B cell (primary cell): ENCODE data around the gene TOP3B. TPM values are rescaled to one million over a fixed set of nuclear protein-coding genes. Genes with fewer than 3 reads are reported as not detected.
A peak's percentile ranks its signal among the peaks of the same experiment; 100 is the strongest.
"Not testable (repeated sequence)": the region's sequence is repeated elsewhere in the genome, so short reads cannot be mapped to it uniquely, and the experiment has no call there.

Experiments
- ATAC-seq: fragments of 200-7000 bp; cut with Tn5 transposase; one replicate; pipeline ENCODE4 v1.10.0; 2021; ENCODE audit warnings: low read depth, mild to moderate bottlenecking, moderate number of reproducible peaks, moderate library complexity
- CTCF ChIA-PET: fragments of 350-600 bp; sonication (Branson Sonifier 250); formaldehyde crosslinking; loops from one replicate; lab custom pipeline; 2021; ENCODE audit warnings: antibody characterized with exemption, inconsistent platforms; lab: Charles Lee
- POLR2A ChIA-PET: fragments of 350-600 bp; sonication (Branson Sonifier 250); formaldehyde crosslinking; loops from one replicate; lab custom pipeline; 2021; ENCODE audit warnings: antibody characterized with exemption; lab: Charles Lee
- DNase-seq: peaks from one replicate; pipeline ENCODE4 v3.0.0; 2013
- H2AFZ ChIP-seq: 2 replicates; pipeline ENCODE4 v1.6.1; 2012; ENCODE audit warnings: mild to moderate bottlenecking, low read depth, low read length; ENCODE audit not compliant: insufficient read depth, poor library complexity, severe bottlenecking
- H3K27ac ChIP-seq, 2 donors: 1 replicate in 1 of 2; 2 replicates in 1 of 2; pipeline ENCODE4 v1.5.1; 2012 to 2013; ENCODE audit warnings: low read length in 2 of 2, mild to moderate bottlenecking in 2 of 2, moderate library complexity in 1 of 2
- H3K27me3 ChIP-seq, 4 experiments: fragments of 200-600 bp in 1 of 4; sonication (generic) in 1 of 4; replicated peaks in 1 of 4; 1 replicate in 2 of 4; 2 replicates in 2 of 4; pipeline versions ENCODE4 v1.6.1 to v1.7.0; 2013 to 2016; ENCODE audit warnings: low read length in 3 of 4, mild to moderate bottlenecking in 2 of 4, mixed read lengths in 1 of 4, moderate library complexity in 1 of 4; ENCODE audit not compliant: insufficient read depth in 4 of 4, control insufficient read depth in 3 of 4; ENCODE audit errors: control extremely low read depth in 1 of 4
- H3K36me3 ChIP-seq, 2 experiments: replicated peaks in 1 of 2; 1 replicate in 1 of 2; 2 replicates in 1 of 2; pipeline versions ENCODE4 v1.6.1 to v1.7.1; 2013; ENCODE audit warnings: low read length in 1 of 2; ENCODE audit not compliant: insufficient read depth in 2 of 2, control insufficient read depth in 1 of 2; ENCODE audit errors: control extremely low read depth in 1 of 2, extremely low read depth in 1 of 2
- H3K4me1 ChIP-seq, 2 donors: fragments of 200-600 bp in 1 of 2; sonication (generic) in 1 of 2; 1 replicate in 1 of 2; 2 replicates in 1 of 2; pipeline versions ENCODE4 v1.5.1 to v1.6.1; 2013 to 2017; ENCODE audit warnings: low read length in 2 of 2; ENCODE audit not compliant: control insufficient read depth in 2 of 2, insufficient read depth in 2 of 2
- H3K4me2 ChIP-seq: replicated peaks from 2 replicates; pipeline ENCODE3; 2012; ENCODE audit warnings: mild to moderate bottlenecking, low read depth, low read length; ENCODE audit not compliant: poor library complexity, severe bottlenecking
- H3K4me3 ChIP-seq, 5 experiments: fragments of 200-600 bp in 1 of 5; sonication (generic) in 1 of 5; 1 replicate in 3 of 5; 2 replicates in 2 of 5; pipeline versions ENCODE4 v1.5.1 to v1.7.0; 2011 to 2016; ENCODE audit warnings: low read length in 4 of 5, mild to moderate bottlenecking in 4 of 5, low read depth in 2 of 5, control low read depth in 1 of 5, moderate library complexity in 1 of 5; ENCODE audit not compliant: insufficient read depth in 1 of 5; ENCODE audit errors: control extremely low read depth in 1 of 5, extremely low read depth in 1 of 5
- H3K79me2 ChIP-seq: fragments of 200-600 bp; sonication (generic); one replicate; pipeline ENCODE4 v1.6.0; 2016; ENCODE audit warnings: low read length; ENCODE audit not compliant: control insufficient read depth, insufficient read depth
- H3K9ac ChIP-seq: fragments of 200-600 bp; sonication (generic); 2 replicates; pipeline ENCODE4 v1.6.1; 2017; ENCODE audit warnings: mild to moderate bottlenecking, low read length, moderate library complexity
- H3K9me3 ChIP-seq, 3 donors: one replicate each; pipeline versions ENCODE4 v1.6.1 to v1.7.1; 2013; ENCODE audit warnings: low read length in 2 of 3; ENCODE audit not compliant: control insufficient read depth in 2 of 3, insufficient read depth in 1 of 3; ENCODE audit errors: control extremely low read depth in 1 of 3
- H4K20me1 ChIP-seq: 2 replicates; pipeline ENCODE4 v1.6.0; 2012; ENCODE audit warnings: mild to moderate bottlenecking, low read length; ENCODE audit not compliant: insufficient read depth, control insufficient read depth, poor library complexity, severe bottlenecking
- H3K27ac Mint-ChIP-seq: one replicate; pipeline ENCODE4 v1.8.0; 2021; ENCODE audit warnings: mixed read lengths
- H3K27me3 Mint-ChIP-seq: one replicate; pipeline ENCODE4 v1.8.0; 2021; ENCODE audit warnings: mixed read lengths
- H3K4me1 Mint-ChIP-seq: one replicate; pipeline ENCODE4 v1.8.0; 2021; ENCODE audit warnings: mixed read lengths
- H3K4me3 Mint-ChIP-seq: one replicate; pipeline ENCODE4 v1.8.0; 2021; ENCODE audit warnings: mixed read lengths
- H3K9me3 Mint-ChIP-seq: one replicate; pipeline ENCODE4 v1.8.0; 2022; ENCODE audit warnings: mixed read lengths; ENCODE audit not compliant: insufficient read depth
- CTCF ChIP-seq: fragments of 200-600 bp; IDR thresholded peaks from one replicate; pipeline ENCODE4 v1.8.0; 2022; ENCODE audit warnings: antibody characterized with exemption, mild to moderate bottlenecking
- EZH2 ChIP-seq: IDR thresholded peaks from 2 replicates; pipeline ENCODE4 v1.6.1; 2012; ENCODE audit warnings: borderline replicate concordance, low read depth, mild to moderate bottlenecking, moderate library complexity, low read length; ENCODE audit not compliant: insufficient read depth, poor library complexity, severe bottlenecking
- WGBS: methylation state at CpG from one replicate; pipeline ENCODE4 v1.1.5; 2013; ENCODE audit warnings: missing lambda C conversion rate; ENCODE audit not compliant: insufficient coverage; 5-methylcytosine and 5-hydroxymethylcytosine counted together
- intact Hi-C: fragments of 100-400 bp; cut with micrococcal nuclease; formaldehyde crosslinking; loops from one replicate; pipeline ENCODE4 v1.10.0; 2022
- polyA plus RNA-seq: library from polyadenylated mRNA; depleted of rRNA; stranded (reverse); fragments of >200 nt; gene quantifications from 2 replicates; pipeline ENCODE4 v1.2.3, GENCODE V29; 2012
- total RNA-seq, 2 donors: library from RNA; stranded (reverse); fragments of 120-200 nt in 1 of 2; gene quantifications; 1 replicate in 1 of 2; 2 replicates in 1 of 2; pipeline versions ENCODE4 v1.2.3 to v1.2.4, GENCODE V29; 2013 to 2022

Gene TOP3B
- total and polyA plus RNA-seq, 2 donors (not counting 1 experiment from before 2014, with no cell fraction given): 77.1 to 105 TPM

GRCh38 chr22:21940521-21940920 is 42.1 kb downstream of the TOP3B start:
- Histone ChIP-seq H2AFZ (no peak overlapping the region), H3K27ac (no peak overlapping the region), H3K9ac (no peak overlapping the region), H3K4me1 (peaks cover 39 to 49% of the 10 kb centered on the region in 2 donors), H3K27me3 (no peaks in the 10 kb centered on the region), H3K36me3 (peaks cover 0 to 15% of the 10 kb centered on the region in 2 experiments), H3K9me3 (no peaks in the 10 kb centered on the region), H3K4me2 (no peak overlapping the region), H4K20me1 (no peaks in the 10 kb centered on the region), H3K4me3 (no peak overlapping the region), H3K79me2 (no peaks in the 10 kb centered on the region)
- POLR2A ChIA-PET: no interaction called here
- intact Hi-C loops: no loop called here
- no peak for DNase-seq
- no peak for TF ChIP-seq EZH2
- no peak for TF ChIP-seq CTCF
- no peak for ATAC-seq
- H3K4me1 Mint-ChIP-seq: peaks cover 48% of the 10 kb centered on the region
- no peaks in the 10 kb centered on the region for H3K9me3 Mint-ChIP-seq
- no peaks in the 10 kb centered on the region for H3K27me3 Mint-ChIP-seq
- CTCF ChIA-PET: interaction anchor here (0.7 to 7.0 kb wide), 5 partner anchors 11 to 229 kb away, joined by 3 to 116 read pairs (median 4); partner anchors contain the start of gene PPM1F
- WGBS: 51% methylated on average over 3 of the region's 3 CpGs
- H3K27ac Mint-ChIP-seq: no peak overlapping the region
- no peak overlapping the region for H3K4me3 Mint-ChIP-seq

GRCh38 chr22:21939935-21940334 is 42.7 kb downstream of the TOP3B start:
- whole genome bisulfite sequencing: 100% methylated on average over 3 of the region's 5 CpGs
- ChIA-PET POLR2A (interaction anchor here (0.6 kb wide), 1 partner anchor 1056 kb away, joined by 4 read pairs; no protein-coding TSS in a partner anchor), CTCF (interaction anchor here (1.1 to 7.0 kb wide), 4 partner anchors 11 to 228 kb away, joined by 3 to 116 read pairs (median 28); partner anchors contain the start of gene PPM1F)
- H3K27ac ChIP-seq: peak overlapping the region in 1 of 2 donors; percentile 56
- H3K27ac Mint-ChIP-seq: peak overlapping the region; percentile 85
- intact Hi-C loops: loop anchor here (2.0 to 5.0 kb wide), 2 partner anchors 13 to 273 kb away; partner anchors contain the start of genes PPIL2 and PPM1F
- H3K4me1 Mint-ChIP-seq: peaks cover 50% of the 10 kb centered on the region
- not testable (repeated sequence) for H4K20me1 ChIP-seq, H3K9me3 ChIP-seq, H3K4me3 Mint-ChIP-seq, H3K36me3 ChIP-seq, H3K4me2 ChIP-seq, H3K9me3 Mint-ChIP-seq, H3K27me3 ChIP-seq, H3K27me3 Mint-ChIP-seq, DNase-seq, H3K9ac ChIP-seq, H3K4me3 ChIP-seq, ATAC-seq, H3K79me2 ChIP-seq
- peaks cover 45 to 55% of the 10 kb centered on the region in 2 donors for H3K4me1 ChIP-seq
- H2AFZ ChIP-seq: peak overlapping the region; percentile 47
